Vagina (tissue), 2 donors: ENCODE measurements around the gene PCSK5.

ENCODE experiments used
- CTCF ChIP-seq, 3 experiments: fragments of 450-650 bp in 2 of 3; fragments of 200-600 bp in 1 of 3; sonication (generic) in 1 of 3; IDR thresholded peaks; one replicate each; pipeline ENCODE4 v1.5.1; 2017 to 2019; ENCODE audit warnings: antibody characterized with exemption in 3 of 3, mild to moderate bottlenecking in 2 of 3, moderate library complexity in 2 of 3
- POLR2A ChIP-seq, 2 donors: fragments of 450-650 bp; IDR thresholded peaks; one replicate each; pipeline ENCODE4 v1.6.1; 2017; ENCODE audit warnings: antibody characterized with exemption in 2 of 2, mild to moderate bottlenecking in 2 of 2, moderate library complexity in 2 of 2
- POLR2AphosphoS5 ChIP-seq, 2 donors: sonication (generic); formaldehyde crosslinking; IDR thresholded peaks; one replicate each; pipeline ENCODE4 v1.9.0; 2017; ENCODE audit warnings: antibody characterized with exemption in 2 of 2, mild to moderate bottlenecking in 2 of 2, low read depth in 1 of 2; ENCODE audit not compliant: insufficient read depth in 1 of 2

DNA sequence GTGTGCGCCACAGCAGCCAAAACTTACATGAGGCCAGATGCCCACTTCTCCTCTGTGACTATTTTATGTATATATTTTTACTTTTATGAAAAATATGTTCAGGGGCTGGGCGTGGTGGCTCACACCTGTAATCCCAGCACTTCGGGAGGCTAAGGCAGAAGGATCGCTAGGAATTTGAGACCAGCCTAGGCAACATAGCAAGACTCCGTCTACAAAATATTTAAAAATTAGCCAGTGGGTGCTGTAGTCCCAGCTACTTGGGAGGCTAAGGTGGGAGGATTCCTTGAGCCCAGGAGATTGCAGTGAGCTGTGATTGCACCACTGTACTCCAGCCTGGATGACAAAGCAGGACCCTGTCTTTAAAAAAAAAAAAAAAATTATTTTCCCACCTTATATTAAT, 420.5 kb downstream of the PCSK5 start:
- TF ChIP-seq CTCF (IDR thresholded peaks at IDR 0.05) (no peak), POLR2A (IDR thresholded peaks at IDR 0.05) (no peak), POLR2AphosphoS5 (IDR thresholded peaks at IDR 0.05; ENCODE audit: insufficient read depth in 1 of 2, low read depth in 1 of 2) (no peak)
